ENCODE results near the gene FBLN1.

Gene FBLN1

GRCh38 chr22:45644714-45645113, 142.0 kb downstream of the FBLN1 start:
- no peak for ATAC-seq

- no peak for ATAC-seq
These were observed 142.5 kb downstream of the FBLN1 start for GRCh38 chr22:45645150-45645525.

GRCh38 chr22:45645526-45646414, 143.1 kb downstream of the FBLN1 start:
- ATAC-seq: peak; percentile 91 to 93

GRCh38 chr22:45647532-45648225, 145.0 kb downstream of the FBLN1 start:
- ATAC-seq: no peak

DNA sequence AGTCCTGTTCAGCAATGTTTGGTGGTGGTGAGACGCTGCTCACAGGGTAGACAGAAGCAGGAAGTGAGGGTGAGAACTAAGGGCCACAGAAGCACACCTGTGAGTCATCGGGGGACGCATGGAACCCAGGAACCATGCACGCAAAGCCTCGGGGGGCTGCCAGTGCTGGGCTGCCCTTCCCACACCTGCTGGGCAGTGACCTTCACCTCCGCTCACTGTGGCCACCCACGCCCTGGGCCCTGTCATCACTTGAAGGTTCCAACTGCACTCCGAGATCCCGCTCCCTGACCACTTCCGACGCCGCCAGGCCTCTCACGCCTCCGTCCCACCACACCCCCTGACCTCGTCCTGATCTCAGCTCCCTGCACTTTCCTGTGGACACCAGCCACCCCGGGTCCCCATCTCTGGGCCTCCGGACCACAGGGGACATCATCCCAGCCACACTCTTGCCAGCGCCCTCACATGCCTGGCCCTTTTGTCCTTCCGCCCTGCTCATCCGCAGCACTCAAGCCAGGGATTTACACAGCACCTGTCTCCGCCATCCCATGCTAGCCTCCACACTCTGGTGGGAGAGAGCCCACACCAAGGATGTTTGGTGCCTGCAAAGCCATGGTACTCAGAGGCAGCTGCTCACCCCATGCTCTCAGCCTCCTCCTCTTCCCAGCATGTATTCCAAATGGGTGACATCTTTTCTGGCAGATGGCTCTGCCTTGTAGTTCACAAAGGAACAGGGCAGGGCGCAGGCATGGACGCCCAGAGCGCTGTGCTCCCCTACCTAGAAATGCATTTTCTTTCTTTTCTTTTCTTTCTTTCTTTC, 145.8 kb downstream of the FBLN1 start:
- no peak for ATAC-seq

- no peak for ATAC-seq
These were observed 147.1 kb downstream of the FBLN1 start for GRCh38 chr22:45649809-45650208.

GRCh38 chr22:45650721-45651120, 148.0 kb downstream of the FBLN1 start:
- ATAC-seq: no peak

Measured in activated CD4-positive, CD25-positive, alpha-beta regulatory T cell treated with anti-CD3 and anti-CD28 coated beads, Interleukin-2, amount 50 U/mL, for 24 hours (primary cell).